ENCODE data around the gene GDPD4.
A peak's percentile ranks its signal among the peaks of the same experiment; 100 is the strongest.

The GDPD4 gene

GRCh38 chr11:77232242-77232641, 69.2 kb downstream of the GDPD4 start:
- no peak for DNase-seq

GRCh38 chr11:77231800-77232199, 69.7 kb downstream of the GDPD4 start:
- DNase-seq: no peak

GRCh38 chr11:77230878-77231605, 70.4 kb downstream of the GDPD4 start:
- no peak for DNase-seq

GRCh38 chr11:77223797-77224196, 77.7 kb downstream of the GDPD4 start:
- no peak for DNase-seq

- no peak for DNase-seq
Measured at GRCh38 chr11:77217156-77217555, 84.3 kb downstream of the GDPD4 start.

GRCh38 chr11:77215106-77215505, 86.4 kb downstream of the GDPD4 start:
- DNase-seq: no peak

- no peak for DNase-seq
Measured at GRCh38 chr11:77214557-77214956, 86.9 kb downstream of the GDPD4 start.

- no peak for DNase-seq
Measured at GRCh38 chr11:77213589-77214428, 87.7 kb downstream of the GDPD4 start.

- no peak for DNase-seq
Measured at GRCh38 chr11:77213029-77213579, 88.4 kb downstream of the GDPD4 start.

- DNase-seq: no peak
Measured at GRCh38 chr11:77212314-77213007, 89.0 kb downstream of the GDPD4 start.

- no peak for DNase-seq
Measured at GRCh38 chr11:77211594-77212251, 89.8 kb downstream of the GDPD4 start.

- DNase-seq: no peak
Measured at GRCh38 chr11:77211040-77211451, 90.4 kb downstream of the GDPD4 start.

GRCh38 chr11:77209663-77210062, 91.8 kb downstream of the GDPD4 start:
- no peak for DNase-seq

- DNase-seq: no peak
Measured at GRCh38 chr11:77208535-77208934, 93.0 kb downstream of the GDPD4 start.

GRCh38 chr11:77207618-77208313, 93.7 kb downstream of the GDPD4 start:
- DNase-seq: no peak

- peak; percentile 10 for DNase-seq
Measured at GRCh38 chr11:77207019-77207485, 94.4 kb downstream of the GDPD4 start.

- DNase-seq: no peak
Measured at GRCh38 chr11:77206264-77207018, 95.0 kb downstream of the GDPD4 start.

- DNase-seq: peak; percentile 4
Measured at GRCh38 chr11:77205467-77206263, 95.8 kb downstream of the GDPD4 start.

- peak; percentile 4 for DNase-seq
Measured at GRCh38 chr11:77204754-77205466, 96.6 kb downstream of the GDPD4 start.
